BE2C (cell line): ENCODE data around the gene ZNF620.

ENCODE experiments used
- DNase-seq: peaks from one replicate; pipeline ENCODE4 v3.0.0-alpha.2; 2020
- H3K27me3 ChIP-seq: fragments of 250-450 bp; sonication (Bioruptor Pico); 2 replicates; pipeline ENCODE4 v1.5.1; 2020; ENCODE audit warnings: mild to moderate bottlenecking
- H3K36me3 ChIP-seq: fragments of 250-450 bp; sonication (Bioruptor Pico); 2 replicates; pipeline ENCODE4 v1.5.1; 2020; ENCODE audit warnings: mild to moderate bottlenecking
- H3K4me1 ChIP-seq: fragments of 250-450 bp; sonication (Bioruptor Pico); 2 replicates; pipeline ENCODE4 v1.5.1; 2020
- H3K4me3 ChIP-seq: 2 replicates; pipeline ENCODE4 v1.5.1; 2011; ENCODE audit warnings: low read depth, low read length
- H3K9me3 ChIP-seq: fragments of 250-450 bp; sonication (Bioruptor Pico); 2 replicates; pipeline ENCODE4 v1.5.1; 2020
- TF ChIP-seq, protein P1 (sequence below): IDR thresholded peaks from 2 replicates; pipeline ENCODE4 v1.5.1; 2012; ENCODE audit warnings: mild to moderate bottlenecking, low read depth, low read length

Gene ZNF620

DNA sequence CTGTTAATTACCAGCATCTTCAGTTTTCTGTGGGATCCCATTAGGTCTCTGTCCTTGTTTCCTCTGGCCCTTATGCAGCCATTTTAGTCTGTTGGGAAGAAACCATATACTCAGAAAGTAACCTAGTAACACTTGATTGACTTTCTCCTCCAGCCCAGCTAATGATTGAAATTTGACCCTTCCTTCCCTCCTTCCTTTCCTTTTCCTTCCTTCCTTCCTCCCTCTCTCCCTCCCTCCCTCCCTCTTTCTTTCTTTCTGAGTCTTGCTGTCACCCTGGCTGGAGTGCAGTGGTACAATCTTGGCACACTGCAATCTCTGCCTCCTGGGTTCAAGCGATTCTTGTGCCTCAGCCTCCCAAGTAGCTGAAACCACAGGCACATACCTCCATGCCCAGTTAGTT, 5.9 kb upstream of the ZNF620 start:
- no peaks in the 10 kb centered on the region for H3K36me3 ChIP-seq
- DNase-seq = no peak

DNA sequence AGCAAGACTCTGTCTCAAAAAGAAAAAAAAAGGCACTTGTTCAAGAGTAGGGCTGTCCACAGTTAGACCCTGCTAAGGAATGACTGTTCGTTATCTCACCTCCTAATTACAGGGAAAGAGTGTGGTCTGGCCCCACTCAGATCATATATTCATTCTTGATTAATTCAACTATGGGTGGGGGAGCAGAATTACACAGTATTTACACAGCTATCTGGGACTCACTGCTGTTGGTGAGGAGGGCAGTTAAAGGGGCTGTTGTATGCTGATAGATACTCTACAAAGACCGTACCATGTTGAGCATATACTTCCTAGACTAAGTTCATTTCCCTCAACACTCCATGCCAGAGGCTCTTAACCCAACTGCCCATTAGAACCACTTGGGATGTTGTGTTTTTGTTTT, 3.8 kb upstream of the ZNF620 start:
- Histone ChIP-seq H3K4me3 (no peak overlapping the region), H3K4me1 (no peaks in the 10 kb centered on the region), H3K27me3 (no peaks in the 10 kb centered on the region), H3K36me3 (no peaks in the 10 kb centered on the region), H3K9me3 (no peaks in the 10 kb centered on the region)
- DNase-seq = no peak
- TF ChIP-seq, protein P1, sequence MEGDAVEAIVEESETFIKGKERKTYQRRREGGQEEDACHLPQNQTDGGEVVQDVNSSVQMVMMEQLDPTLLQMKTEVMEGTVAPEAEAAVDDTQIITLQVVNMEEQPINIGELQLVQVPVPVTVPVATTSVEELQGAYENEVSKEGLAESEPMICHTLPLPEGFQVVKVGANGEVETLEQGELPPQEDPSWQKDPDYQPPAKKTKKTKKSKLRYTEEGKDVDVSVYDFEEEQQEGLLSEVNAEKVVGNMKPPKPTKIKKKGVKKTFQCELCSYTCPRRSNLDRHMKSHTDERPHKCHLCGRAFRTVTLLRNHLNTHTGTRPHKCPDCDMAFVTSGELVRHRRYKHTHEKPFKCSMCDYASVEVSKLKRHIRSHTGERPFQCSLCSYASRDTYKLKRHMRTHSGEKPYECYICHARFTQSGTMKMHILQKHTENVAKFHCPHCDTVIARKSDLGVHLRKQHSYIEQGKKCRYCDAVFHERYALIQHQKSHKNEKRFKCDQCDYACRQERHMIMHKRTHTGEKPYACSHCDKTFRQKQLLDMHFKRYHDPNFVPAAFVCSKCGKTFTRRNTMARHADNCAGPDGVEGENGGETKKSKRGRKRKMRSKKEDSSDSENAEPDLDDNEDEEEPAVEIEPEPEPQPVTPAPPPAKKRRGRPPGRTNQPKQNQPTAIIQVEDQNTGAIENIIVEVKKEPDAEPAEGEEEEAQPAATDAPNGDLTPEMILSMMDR = no peak

More for the DNA sequence above, 5.9 kb upstream of the ZNF620 start:
- Histone ChIP-seq H3K27me3 (no peaks in the 10 kb centered on the region), H3K4me3 (no peak overlapping the region), H3K9me3 (no peaks in the 10 kb centered on the region), H3K4me1 (no peaks in the 10 kb centered on the region)
- TF ChIP-seq, protein P1 = no peak

DNA sequence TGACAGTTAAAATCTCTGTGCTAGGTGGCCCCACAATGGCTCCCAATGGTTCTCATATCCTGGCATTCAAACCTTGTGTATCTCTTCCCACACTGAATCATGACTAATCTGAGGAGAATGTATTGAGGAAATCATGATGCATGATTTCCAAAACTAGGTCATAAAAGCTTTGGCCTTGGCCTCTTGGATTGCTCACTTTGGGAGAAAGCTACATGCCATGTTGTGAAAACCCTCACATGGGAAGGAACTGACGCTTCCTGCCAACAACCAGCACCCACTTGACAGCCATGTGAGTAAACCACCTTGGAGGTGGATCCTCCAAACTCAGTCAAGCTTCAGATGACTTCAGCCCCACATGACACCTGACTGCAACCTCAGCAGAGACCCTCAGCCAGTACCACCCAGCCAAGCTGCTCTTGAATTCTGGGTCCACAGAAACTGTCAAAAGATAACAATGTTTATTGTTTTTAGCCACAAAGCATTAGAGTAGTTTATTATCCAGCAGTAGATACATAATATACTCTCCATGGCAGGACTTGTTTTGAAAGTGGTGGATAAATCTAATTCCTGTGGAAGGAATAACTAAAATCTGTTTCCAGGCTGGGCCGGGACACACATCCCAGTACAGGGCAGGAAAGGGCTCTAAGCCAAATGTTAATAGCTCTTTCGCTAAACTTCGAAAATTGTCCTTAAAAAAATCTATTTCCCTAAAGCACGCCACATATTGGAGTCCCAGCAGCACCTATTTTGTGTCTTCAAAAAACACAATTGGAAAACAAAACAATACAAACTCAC, 1.0 kb upstream of the ZNF620 start:
- no peaks in the 10 kb centered on the region for H3K27me3 ChIP-seq
- TF ChIP-seq, protein P1 = no peak
- no peak for DNase-seq
- no peaks in the 10 kb centered on the region for H3K36me3 ChIP-seq
- peak overlapping the region; percentile 80; the same call in 1 of the 2 replicates for H3K4me3 ChIP-seq
- H3K9me3 ChIP-seq = no peaks in the 10 kb centered on the region
- no peaks in the 10 kb centered on the region for H3K4me1 ChIP-seq

DNA sequence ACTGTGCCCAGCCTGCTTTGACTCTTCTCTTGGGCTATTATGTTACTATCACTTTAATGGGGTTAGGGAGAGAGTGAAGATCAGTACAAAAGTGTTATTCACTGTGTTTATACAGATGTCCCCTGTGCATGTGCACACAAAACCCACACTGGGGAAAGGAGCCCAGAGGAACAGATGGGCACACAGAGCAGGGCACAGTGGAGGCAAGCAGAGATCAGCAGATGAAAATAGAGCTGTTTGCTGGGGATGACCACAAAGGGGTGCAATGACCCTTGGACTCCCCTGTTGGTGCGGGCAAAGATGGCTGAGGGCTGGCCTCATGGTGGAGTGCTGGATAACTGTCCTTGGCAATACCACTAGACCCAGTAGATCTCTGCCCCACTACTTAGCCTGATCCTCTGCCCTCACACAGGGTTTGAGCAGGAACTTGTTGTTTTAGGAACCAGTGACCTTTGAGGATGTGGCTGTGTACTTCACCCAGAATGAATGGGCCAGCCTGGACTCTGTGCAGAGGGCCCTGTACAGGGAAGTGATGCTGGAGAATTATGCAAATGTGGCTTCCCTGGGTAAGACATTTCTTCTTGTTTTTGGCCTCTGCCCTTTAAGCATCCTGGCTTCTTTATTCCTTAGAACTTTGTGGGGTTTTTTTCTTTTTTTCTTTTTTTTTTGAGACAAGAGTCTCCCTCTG, 5.3 kb downstream of the ZNF620 start:
- DNase-seq = no peak
- Histone ChIP-seq H3K4me3 (no peak overlapping the region), H3K4me1 (no peaks in the 10 kb centered on the region), H3K27me3 (no peaks in the 10 kb centered on the region), H3K9me3 (no peaks in the 10 kb centered on the region), H3K36me3 (no peaks in the 10 kb centered on the region)
- TF ChIP-seq, protein P1 = no peak

DNA sequence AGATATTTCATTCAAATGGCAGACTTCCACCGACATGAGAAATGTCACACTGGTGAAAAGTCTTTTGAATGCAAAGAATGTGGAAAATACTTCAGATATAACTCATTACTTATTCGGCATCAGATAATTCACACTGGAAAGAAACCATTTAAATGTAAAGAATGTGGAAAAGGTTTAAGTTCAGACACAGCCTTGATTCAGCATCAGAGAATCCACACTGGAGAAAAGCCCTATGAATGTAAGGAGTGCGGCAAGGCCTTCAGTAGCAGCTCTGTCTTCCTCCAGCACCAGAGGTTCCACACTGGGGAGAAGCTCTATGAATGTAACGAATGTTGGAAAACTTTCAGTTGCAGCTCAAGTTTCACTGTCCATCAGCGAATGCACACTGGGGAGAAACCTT, 10.4 kb downstream of the ZNF620 start:
- no peaks in the 10 kb centered on the region for H3K36me3 ChIP-seq
- TF ChIP-seq, protein P1 = no peak
- no peak for DNase-seq
- no peaks in the 10 kb centered on the region for H3K9me3 ChIP-seq
- no peak overlapping the region for H3K4me3 ChIP-seq
- no peaks in the 10 kb centered on the region for H3K4me1 ChIP-seq
- H3K27me3 ChIP-seq = no peaks in the 10 kb centered on the region

DNA sequence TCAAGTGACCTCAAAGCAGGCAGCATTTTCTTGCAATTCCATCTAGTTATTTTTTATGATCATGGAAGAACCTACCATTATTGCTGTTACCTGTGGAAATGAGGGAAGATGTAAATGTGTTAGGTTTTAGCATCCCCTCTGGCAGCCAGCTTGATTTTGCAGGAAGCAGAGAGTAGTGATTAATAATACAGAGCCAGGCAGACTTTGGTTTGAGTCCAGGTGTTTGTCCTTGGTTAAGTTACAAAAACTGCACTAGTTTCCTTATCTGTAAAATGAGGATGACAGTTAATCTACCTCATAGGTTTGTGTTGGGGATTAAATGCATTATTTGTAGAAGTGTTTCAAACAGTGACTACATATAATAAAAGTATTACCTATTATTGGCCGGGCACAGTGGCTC, 12.2 kb downstream of the ZNF620 start:
- DNase-seq = no peak
- Histone ChIP-seq H3K4me1 (no peaks in the 10 kb centered on the region), H3K36me3 (no peaks in the 10 kb centered on the region), H3K27me3 (no peaks in the 10 kb centered on the region), H3K9me3 (no peaks in the 10 kb centered on the region), H3K4me3 (no peak overlapping the region)
- TF ChIP-seq, protein P1 = no peak
